Measurements from ENCODE around the gene TMEM53.

DNA sequence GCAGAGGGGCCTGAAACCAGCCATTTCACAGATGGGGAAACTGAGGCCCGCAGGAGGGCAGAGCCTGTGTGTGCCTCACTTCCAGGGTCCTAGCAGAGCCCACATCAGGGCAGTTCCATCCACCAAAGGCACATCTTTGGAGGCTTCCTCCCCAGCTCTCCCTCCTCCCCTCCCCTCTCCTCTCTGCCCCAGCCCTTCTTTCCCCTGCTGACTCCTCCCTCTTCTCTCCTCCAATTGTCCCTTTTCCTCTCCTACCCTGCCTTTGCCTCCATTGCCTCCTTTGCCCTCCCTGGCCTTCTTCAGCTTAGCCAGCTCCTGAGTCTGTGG, 56.6 kb downstream of the TMEM53 start:
- TF ChIP-seq, protein P1, sequence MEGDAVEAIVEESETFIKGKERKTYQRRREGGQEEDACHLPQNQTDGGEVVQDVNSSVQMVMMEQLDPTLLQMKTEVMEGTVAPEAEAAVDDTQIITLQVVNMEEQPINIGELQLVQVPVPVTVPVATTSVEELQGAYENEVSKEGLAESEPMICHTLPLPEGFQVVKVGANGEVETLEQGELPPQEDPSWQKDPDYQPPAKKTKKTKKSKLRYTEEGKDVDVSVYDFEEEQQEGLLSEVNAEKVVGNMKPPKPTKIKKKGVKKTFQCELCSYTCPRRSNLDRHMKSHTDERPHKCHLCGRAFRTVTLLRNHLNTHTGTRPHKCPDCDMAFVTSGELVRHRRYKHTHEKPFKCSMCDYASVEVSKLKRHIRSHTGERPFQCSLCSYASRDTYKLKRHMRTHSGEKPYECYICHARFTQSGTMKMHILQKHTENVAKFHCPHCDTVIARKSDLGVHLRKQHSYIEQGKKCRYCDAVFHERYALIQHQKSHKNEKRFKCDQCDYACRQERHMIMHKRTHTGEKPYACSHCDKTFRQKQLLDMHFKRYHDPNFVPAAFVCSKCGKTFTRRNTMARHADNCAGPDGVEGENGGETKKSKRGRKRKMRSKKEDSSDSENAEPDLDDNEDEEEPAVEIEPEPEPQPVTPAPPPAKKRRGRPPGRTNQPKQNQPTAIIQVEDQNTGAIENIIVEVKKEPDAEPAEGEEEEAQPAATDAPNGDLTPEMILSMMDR (tag by site-specific recombination; IDR thresholded peaks at IDR 0.05) = no peak
- TF ChIP-seq, protein P2, sequence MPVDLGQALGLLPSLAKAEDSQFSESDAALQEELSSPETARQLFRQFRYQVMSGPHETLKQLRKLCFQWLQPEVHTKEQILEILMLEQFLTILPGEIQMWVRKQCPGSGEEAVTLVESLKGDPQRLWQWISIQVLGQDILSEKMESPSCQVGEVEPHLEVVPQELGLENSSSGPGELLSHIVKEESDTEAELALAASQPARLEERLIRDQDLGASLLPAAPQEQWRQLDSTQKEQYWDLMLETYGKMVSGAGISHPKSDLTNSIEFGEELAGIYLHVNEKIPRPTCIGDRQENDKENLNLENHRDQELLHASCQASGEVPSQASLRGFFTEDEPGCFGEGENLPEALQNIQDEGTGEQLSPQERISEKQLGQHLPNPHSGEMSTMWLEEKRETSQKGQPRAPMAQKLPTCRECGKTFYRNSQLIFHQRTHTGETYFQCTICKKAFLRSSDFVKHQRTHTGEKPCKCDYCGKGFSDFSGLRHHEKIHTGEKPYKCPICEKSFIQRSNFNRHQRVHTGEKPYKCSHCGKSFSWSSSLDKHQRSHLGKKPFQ (tag by site-specific recombination; IDR thresholded peaks at IDR 0.05) = no peak
- TF ChIP-seq, protein P3, sequence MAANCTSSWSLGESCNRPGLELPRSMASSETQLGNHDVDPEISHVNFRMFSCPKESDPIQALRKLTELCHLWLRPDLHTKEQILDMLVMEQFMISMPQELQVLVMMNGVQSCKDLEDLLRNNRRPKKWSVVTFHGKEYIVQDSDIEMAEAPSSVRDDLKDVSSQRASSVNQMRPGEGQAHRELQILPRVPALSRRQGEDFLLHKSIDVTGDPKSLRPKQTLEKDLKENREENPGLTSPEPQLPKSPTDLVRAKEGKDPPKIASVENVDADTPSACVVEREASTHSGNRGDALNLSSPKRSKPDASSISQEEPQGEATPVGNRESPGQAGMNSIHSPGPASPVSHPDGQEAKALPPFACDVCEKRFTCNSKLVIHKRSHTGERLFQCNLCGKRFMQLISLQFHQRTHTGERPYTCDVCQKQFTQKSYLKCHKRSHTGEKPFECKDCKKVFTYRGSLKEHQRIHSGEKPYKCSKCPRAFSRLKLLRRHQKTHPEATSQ (tag by site-specific recombination; IDR thresholded peaks at IDR 0.05) = no peak
- TF ChIP-seq ZNF274 (IDR thresholded peaks at IDR 0.05; ENCODE audit: low read length) (no peak), ZNF274 (tag by site-specific recombination; IDR thresholded peaks at IDR 0.05; ENCODE audit: borderline replicate concordance) (no peak), ZFP3 (tag by site-specific recombination; IDR thresholded peaks at IDR 0.05; ENCODE audit: low read depth) (no peak), ZNF561 (tag by site-specific recombination; IDR thresholded peaks at IDR 0.05; ENCODE audit: borderline replicate concordance) (no peak), ZNF174 (tag by site-specific recombination; IDR thresholded peaks at IDR 0.05) (no peak), REPIN1 (tag by site-specific recombination; IDR thresholded peaks at IDR 0.05; ENCODE audit: low read depth) (no peak), ZNF214 (tag by site-specific recombination; IDR thresholded peaks at IDR 0.05; ENCODE audit: borderline replicate concordance) (no peak)
- TF ChIP-seq, protein P4, sequence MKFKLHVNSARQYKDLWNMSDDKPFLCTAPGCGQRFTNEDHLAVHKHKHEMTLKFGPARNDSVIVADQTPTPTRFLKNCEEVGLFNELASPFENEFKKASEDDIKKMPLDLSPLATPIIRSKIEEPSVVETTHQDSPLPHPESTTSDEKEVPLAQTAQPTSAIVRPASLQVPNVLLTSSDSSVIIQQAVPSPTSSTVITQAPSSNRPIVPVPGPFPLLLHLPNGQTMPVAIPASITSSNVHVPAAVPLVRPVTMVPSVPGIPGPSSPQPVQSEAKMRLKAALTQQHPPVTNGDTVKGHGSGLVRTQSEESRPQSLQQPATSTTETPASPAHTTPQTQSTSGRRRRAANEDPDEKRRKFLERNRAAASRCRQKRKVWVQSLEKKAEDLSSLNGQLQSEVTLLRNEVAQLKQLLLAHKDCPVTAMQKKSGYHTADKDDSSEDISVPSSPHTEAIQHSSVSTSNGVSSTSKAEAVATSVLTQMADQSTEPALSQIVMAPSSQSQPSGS (tag by site-specific recombination; IDR thresholded peaks at IDR 0.05; ENCODE audit: low read depth) = no peak

All from HEK293 (cell line).